GM19023 (cell line): ENCODE results near the gene KCNJ8.
"Not testable (repeated sequence)": the region's sequence is repeated elsewhere in the genome, so short reads cannot be mapped to it uniquely, and the experiment has no call there.

Experiments
- ATAC-seq: cut with Tn5 transposase; IDR thresholded peaks from one replicate; pipeline ENCODE4 v1.9.1; 2021; ENCODE audit warnings: mild to moderate bottlenecking, moderate library complexity; ENCODE audit not compliant: unreplicated experiment

KCNJ8 gene

GRCh38 chr12:21774358-21775132, at the start of gene KCNJ8:
Gene KCNJ8 (minus strand): TSS chr12:21774706. CDS start chr12:21773616, 1,090 bp downstream.
- no peak for ATAC-seq

- ATAC-seq: no peak
Observed at GRCh38 chr12:21823581-21823980, 49.1 kb upstream of the KCNJ8 start.

DNA sequence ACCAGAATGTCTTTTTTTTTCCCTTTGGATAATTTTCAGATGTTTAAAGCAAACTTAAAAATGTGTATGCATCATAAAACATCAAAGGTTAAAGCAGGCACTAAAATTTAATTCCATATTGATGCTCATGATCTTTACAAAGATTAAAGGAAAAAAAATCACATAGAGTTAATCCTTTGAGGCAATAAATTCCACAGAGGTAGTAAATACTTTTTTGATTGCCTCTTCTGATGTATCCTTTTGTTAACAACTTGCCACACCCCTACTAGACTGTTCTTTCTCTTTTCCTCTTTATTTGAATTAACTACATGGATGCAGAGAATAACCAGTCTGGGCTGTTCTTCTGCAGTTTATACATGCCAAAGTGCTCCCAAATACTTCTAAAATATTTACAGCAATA, 45.2 kb upstream of the KCNJ8 start:
- no peak for ATAC-seq

- no peak for ATAC-seq
Observed at GRCh38 chr12:21819236-21819635, 44.7 kb upstream of the KCNJ8 start.

- no peak for ATAC-seq
Observed at GRCh38 chr12:21818627-21819026, 44.1 kb upstream of the KCNJ8 start.

DNA sequence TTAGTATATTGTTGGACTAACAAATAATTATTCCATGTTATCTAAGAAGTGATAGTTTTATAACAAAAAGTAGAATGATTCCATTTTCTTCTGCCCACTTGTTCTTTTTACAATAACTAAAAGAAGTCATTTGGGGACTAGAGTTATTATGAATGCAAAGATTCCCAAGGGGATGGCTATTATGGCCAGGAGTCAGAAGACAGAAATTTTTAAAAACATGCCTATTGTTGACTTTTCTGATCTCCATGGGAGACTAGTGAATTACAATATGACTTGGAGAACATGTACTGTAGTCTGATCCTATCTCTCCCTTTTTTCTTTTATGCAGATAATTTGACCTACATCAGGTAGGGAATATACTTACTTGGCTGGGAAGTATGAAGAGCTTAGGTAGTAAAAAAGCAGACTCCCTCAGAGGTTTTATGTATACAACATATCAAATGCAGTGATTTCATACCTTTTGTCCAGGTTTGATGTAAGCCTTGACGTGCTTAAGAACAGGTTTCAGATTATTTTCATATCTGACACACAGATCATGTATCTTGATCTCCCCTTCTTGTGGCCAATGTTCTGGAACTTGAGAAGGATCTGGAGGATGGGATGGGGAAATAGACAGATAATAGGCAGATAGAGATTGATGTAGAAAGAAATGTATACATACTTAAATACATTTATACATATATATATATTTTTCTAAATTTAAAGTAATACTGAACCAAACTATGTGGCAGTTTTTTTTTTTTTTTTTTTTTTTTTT, 41.0 kb upstream of the KCNJ8 start:
- ATAC-seq: no peak

GRCh38 chr12:21814814-21815213, 40.3 kb upstream of the KCNJ8 start:
- ATAC-seq: no peak

GRCh38 chr12:21814327-21814726, 39.8 kb upstream of the KCNJ8 start:
- no peak for ATAC-seq

DNA sequence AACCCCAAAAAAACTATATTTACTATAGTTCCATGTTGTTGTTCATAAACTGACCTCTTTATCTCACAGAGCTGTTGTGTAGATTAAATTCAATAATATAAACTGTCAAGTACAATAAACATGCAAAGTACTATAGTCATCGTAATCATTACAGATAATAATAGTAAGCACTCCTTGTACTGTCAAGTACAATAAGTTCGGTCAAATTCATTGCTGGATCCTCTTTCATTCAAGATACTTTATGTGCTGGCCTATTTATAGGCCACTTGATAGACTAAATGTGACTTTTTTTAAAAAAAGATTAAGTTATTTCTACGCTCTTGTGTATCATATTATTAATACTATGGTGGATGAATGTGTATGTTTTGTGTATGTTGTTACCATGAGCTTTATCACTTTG, 39.2 kb upstream of the KCNJ8 start:
- no peak for ATAC-seq

DNA sequence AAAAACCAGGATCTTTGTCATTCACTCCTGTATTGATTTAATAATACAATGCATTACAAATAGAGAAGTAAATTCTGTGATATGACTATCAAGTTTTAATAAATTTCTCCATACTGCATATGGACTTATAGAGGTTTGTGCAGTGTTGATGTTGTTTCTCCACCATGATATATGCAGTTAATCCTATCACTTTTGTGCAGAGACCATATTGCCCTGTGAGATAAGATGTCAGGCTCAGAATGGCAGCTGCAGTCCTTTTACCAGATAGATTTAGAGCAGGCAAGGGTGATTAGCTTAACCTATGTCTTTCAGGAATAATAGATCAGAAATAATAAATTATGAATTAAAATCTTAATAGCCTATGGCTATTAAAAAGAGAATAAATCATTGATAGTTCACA, 38.6 kb upstream of the KCNJ8 start:
- no peak for ATAC-seq

DNA sequence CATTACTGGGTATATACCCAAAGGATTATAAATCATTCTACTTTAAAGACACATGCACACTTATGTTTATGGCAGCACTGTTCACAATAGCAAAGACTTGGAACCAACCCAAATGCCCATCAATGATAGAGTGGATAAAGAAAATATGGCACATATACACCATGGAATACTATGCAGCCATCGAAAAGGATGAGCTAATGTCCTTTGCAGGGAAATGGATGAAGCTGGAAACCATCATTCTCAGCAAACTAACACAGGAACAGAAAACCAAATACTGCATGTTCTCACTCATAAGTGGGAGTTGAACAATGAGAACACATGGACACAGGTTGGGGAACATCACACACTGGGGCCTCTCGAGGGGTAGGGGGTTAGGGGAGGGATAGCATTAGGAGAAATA, 37.8 kb upstream of the KCNJ8 start:
- not testable (repeated sequence) for ATAC-seq

- ATAC-seq: no peak
Observed at GRCh38 chr12:21809100-21809499, 34.6 kb upstream of the KCNJ8 start.

DNA sequence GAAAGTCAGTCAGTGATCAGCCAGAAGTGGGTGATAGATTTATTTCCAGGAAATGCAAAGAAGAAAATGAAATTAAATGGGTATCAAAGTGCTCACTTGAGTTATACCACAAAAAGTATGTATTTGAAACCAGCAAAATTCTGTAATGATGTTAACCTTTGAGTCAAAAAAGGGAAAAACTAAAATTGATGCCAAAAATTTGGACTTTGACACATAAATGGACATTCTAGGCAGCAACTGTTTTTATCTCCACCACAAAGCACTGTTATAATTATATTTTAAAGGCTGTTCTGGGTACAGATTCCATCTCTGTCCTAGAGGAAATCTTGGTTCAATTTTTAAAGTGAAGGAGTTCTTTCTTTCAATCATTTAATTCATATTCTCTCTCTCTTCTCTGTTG, 31.7 kb upstream of the KCNJ8 start:
- no peak for ATAC-seq

GRCh38 chr12:21801522-21802288, 27.2 kb upstream of the KCNJ8 start:
- no peak for ATAC-seq

- ATAC-seq: no peak
Observed at GRCh38 chr12:21800011-21800410, 25.5 kb upstream of the KCNJ8 start.

DNA sequence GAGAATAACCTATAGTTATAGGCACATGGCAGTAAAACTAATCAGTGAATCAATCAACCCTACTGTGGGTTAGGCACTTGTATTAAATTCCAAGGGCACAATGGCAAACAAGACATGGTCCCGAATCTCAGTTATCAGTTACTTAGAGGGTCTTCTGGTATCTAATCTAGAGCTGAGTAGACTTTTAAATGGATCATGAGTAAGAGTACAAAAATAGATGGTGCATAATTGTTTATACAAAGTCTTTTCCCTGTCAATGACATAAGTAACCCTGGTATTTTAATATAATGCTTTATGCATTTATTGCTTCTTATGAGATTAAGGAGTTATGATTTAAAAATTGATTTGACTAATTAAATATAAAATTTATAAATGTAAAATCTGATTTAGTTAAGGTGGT, 23.0 kb upstream of the KCNJ8 start:
- no peak for ATAC-seq

DNA sequence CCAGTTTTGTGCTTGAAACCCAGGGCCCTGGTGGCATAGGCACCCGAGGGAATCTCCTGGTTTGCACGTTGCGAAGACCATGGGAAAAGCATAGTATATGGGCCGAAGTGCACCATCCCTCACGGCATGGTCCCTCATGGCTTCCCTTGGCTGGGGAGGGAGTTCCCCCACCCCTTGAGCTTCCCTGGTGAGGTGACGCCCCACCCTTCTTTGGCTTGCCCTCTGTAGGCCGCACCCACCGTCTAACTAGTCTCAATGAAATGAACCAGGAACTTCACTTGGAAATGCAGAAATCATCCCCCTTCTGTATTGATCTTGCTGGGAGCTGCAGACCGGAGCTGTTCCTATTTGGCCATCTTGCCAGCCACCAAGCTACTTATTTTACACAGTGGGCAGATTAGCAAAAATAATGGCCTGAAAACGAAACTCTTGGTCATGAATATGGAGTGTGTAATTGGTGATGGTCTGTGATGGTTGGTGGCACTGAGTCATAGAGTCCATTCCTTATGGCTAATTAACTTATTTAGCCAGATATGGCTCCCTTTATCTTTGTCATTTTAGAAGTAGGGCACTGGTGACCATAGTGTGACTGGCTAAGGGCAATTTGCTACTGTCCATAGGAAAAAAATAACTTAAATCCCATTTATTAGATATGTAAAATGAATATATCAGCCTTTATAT, 21.3 kb upstream of the KCNJ8 start:
- ATAC-seq: no peak

GRCh38 chr12:21794807-21795595, 20.5 kb upstream of the KCNJ8 start:
- not testable (repeated sequence) for ATAC-seq

DNA sequence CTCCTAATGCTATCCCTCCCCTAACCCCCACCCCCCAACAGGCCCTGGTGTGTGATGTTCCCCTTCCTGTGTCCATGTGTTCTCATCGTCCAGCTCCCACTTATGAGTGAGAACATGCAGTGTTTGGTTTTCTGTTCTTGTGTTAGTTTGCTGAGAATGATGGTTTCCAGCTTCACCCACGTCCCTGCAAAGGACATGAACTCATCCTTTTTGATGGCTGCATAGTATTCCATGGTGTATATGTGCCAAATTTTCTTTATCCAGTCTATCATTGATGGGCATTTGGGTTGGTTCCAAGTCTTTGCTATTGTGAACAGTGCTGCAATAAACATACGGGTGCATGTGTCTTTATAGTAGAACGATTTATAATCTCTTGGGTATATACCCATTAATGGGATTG, 15.2 kb upstream of the KCNJ8 start:
- ATAC-seq: not testable (repeated sequence)
